ENCODE measurements around the gene FBXL22. TPM values are rescaled to one million over a fixed set of nuclear protein-coding genes. Genes with fewer than 3 reads are reported as not detected.
A peak's percentile ranks its signal among the peaks of the same experiment; 100 is the strongest.

The FBXL22 gene
- total RNA-seq, 1 experiment from 2014 or later, result 0.46 TPM

DNA sequence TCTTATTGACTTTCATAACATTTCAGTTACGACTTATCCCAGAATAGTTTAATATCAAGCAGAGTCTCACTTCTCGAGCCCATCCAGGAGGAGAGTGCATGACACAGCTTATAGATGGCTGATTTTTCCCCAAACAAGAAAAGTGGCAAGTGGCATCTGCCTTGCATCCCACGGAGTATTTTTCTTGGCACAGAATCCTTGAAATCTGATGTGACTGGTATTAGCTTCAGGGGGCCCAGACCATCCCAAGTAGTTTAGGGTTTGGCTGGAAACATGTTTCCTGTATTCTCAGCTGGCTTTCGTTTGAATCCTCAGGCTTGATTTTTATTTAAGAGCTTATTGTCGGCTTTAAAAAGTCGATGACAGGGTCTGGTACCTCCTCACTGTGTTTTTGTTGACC lies 20.7 kb upstream of the FBXL22 start (continued):
- TF ChIP-seq, protein P1, sequence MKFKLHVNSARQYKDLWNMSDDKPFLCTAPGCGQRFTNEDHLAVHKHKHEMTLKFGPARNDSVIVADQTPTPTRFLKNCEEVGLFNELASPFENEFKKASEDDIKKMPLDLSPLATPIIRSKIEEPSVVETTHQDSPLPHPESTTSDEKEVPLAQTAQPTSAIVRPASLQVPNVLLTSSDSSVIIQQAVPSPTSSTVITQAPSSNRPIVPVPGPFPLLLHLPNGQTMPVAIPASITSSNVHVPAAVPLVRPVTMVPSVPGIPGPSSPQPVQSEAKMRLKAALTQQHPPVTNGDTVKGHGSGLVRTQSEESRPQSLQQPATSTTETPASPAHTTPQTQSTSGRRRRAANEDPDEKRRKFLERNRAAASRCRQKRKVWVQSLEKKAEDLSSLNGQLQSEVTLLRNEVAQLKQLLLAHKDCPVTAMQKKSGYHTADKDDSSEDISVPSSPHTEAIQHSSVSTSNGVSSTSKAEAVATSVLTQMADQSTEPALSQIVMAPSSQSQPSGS (CRISPR knock-in tag; IDR thresholded peaks at IDR 0.05; ENCODE audit: borderline replicate concordance, low read depth), result no peak
- TF ChIP-seq TEAD1 (CRISPR knock-in tag; IDR thresholded peaks at IDR 0.05) (no peak), NFATC4 (CRISPR knock-in tag; IDR thresholded peaks at IDR 0.05) (no peak), ELF4 (CRISPR knock-in tag; IDR thresholded peaks at IDR 0.05; ENCODE audit: low read depth) (no peak), OVOL2 (CRISPR knock-in tag; IDR thresholded peaks at IDR 0.05; ENCODE audit: borderline replicate concordance) (no peak), ZNF396 (CRISPR knock-in tag; IDR thresholded peaks at IDR 0.05; ENCODE audit: borderline replicate concordance) (no peak), CREB1 (CRISPR knock-in tag; IDR thresholded peaks at IDR 0.05) (no peak), ZBTB21 (CRISPR knock-in tag; IDR thresholded peaks at IDR 0.05; ENCODE audit: borderline replicate concordance) (no peak), ZNF263 (CRISPR knock-in tag; IDR thresholded peaks at IDR 0.05; ENCODE audit: low read depth) (no peak), NR2C2 (CRISPR knock-in tag; IDR thresholded peaks at IDR 0.05) (no peak)
- TF ChIP-seq, protein P2, sequence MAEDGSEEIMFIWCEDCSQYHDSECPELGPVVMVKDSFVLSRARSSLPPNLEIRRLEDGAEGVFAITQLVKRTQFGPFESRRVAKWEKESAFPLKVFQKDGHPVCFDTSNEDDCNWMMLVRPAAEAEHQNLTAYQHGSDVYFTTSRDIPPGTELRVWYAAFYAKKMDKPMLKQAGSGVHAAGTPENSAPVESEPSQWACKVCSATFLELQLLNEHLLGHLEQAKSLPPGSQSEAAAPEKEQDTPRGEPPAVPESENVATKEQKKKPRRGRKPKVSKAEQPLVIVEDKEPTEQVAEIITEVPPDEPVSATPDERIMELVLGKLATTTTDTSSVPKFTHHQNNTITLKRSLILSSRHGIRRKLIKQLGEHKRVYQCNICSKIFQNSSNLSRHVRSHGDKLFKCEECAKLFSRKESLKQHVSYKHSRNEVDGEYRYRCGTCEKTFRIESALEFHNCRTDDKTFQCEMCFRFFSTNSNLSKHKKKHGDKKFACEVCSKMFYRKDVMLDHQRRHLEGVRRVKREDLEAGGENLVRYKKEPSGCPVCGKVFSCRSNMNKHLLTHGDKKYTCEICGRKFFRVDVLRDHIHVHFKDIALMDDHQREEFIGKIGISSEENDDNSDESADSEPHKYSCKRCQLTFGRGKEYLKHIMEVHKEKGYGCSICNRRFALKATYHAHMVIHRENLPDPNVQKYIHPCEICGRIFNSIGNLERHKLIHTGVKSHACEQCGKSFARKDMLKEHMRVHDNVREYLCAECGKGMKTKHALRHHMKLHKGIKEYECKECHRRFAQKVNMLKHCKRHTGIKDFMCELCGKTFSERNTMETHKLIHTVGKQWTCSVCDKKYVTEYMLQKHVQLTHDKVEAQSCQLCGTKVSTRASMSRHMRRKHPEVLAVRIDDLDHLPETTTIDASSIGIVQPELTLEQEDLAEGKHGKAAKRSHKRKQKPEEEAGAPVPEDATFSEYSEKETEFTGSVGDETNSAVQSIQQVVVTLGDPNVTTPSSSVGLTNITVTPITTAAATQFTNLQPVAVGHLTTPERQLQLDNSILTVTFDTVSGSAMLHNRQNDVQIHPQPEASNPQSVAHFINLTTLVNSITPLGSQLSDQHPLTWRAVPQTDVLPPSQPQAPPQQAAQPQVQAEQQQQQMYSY (CRISPR knock-in tag; IDR thresholded peaks at IDR 0.05), result no peak
- TF ChIP-seq, protein P3, sequence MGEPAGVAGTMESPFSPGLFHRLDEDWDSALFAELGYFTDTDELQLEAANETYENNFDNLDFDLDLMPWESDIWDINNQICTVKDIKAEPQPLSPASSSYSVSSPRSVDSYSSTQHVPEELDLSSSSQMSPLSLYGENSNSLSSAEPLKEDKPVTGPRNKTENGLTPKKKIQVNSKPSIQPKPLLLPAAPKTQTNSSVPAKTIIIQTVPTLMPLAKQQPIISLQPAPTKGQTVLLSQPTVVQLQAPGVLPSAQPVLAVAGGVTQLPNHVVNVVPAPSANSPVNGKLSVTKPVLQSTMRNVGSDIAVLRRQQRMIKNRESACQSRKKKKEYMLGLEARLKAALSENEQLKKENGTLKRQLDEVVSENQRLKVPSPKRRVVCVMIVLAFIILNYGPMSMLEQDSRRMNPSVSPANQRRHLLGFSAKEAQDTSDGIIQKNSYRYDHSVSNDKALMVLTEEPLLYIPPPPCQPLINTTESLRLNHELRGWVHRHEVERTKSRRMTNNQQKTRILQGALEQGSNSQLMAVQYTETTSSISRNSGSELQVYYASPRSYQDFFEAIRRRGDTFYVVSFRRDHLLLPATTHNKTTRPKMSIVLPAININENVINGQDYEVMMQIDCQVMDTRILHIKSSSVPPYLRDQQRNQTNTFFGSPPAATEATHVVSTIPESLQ (CRISPR knock-in tag; IDR thresholded peaks at IDR 0.05), result no peak
- TF ChIP-seq, protein P4, sequence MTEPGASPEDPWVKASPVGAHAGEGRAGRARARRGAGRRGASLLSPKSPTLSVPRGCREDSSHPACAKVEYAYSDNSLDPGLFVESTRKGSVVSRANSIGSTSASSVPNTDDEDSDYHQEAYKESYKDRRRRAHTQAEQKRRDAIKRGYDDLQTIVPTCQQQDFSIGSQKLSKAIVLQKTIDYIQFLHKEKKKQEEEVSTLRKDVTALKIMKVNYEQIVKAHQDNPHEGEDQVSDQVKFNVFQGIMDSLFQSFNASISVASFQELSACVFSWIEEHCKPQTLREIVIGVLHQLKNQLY (CRISPR knock-in tag; IDR thresholded peaks at IDR 0.05), result no peak

DNA sequence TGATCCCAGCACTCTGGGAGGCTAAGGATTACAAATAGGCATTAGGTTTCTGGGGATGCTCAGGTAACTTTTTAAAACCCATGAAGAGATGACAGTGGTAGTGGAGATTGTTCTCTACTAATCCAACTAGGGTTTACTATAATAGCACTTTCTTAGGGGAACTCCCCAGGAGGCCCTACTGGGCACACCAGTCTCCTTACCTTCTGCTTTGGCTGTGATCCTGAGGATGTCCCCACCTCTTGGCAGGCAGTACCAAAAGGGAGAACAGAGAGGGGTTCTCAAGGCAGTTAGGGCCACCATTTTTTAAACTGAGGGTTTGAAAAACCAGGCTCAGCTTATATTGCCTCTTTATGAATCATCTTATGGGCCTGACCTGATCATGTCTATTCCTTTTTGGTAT lies 15.0 kb upstream of the FBXL22 start:
- TF ChIP-seq TP53 (CRISPR knock-in tag; IDR thresholded peaks at IDR 0.05), result no peak
- TF ChIP-seq ZNF671 (CRISPR knock-in tag; IDR thresholded peaks at IDR 0.05), result no peak
- TF ChIP-seq SOX15 (CRISPR knock-in tag; IDR thresholded peaks at IDR 0.05), result no peak
- no peak overlapping the region; the same call in 1 of the 2 replicates for H3K27ac Mint-ChIP-seq
- no peak overlapping the region for H3K4me3 Mint-ChIP-seq
- no peak for ATAC-seq
- H3K4me1 Mint-ChIP-seq, result peaks cover 7% of the 10 kb centered on the region
- ChIA-PET POLR2A (no interaction called here), CTCF (interaction anchor here (1.4 kb wide), 1 partner anchor 95 kb away, joined by 4 read pairs; no protein-coding TSS in a partner anchor)
- DNase-seq (ENCODE audit: low spot score), result no peak
- peaks cover 16% of the 10 kb centered on the region for H3K36me3 Mint-ChIP-seq
- H3K27me3 Mint-ChIP-seq (ENCODE audit: low read depth), result no peaks in the 10 kb centered on the region
- H3K9me3 Mint-ChIP-seq, result no peaks in the 10 kb centered on the region

DNA sequence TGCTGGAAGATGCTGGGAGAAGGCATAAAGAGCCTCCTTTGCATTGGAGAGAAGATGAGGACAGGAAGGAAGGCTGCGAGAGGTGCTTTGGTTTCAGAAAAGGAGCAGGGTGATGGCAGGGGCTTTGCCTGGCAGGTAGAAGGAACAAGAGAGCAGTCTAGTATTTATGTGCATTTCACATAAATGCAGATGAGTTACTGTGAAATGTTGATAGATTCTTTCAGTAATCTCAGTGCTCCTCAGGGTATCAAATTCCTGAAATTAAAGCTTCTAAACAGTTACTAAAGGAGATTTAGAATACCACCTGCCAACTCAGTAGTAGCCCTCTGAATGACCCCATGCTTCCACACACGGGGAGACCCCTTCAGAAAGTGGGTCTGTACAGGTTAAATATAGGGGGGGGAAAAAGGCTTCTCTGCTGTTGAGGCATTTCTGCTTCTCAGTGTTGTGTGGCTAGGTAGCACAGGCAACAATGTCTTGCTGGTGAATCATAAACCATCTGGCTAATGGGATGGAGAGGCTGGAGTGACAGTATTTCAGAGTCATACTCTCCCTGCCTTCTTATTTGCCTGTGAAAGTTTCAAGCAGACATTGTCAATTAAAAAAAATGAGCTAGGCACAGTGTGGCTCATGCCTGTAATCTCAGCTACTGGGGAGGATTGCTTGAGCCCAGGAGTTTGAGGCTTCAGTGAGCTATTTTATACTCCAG lies 14.3 kb upstream of the FBXL22 start:
- peaks cover 7% of the 10 kb centered on the region for H3K4me1 Mint-ChIP-seq
- H3K9me3 Mint-ChIP-seq, result no peaks in the 10 kb centered on the region
- ChIA-PET POLR2A (no interaction called here), CTCF (interaction anchor here (1.0 to 1.4 kb wide), 2 partner anchors 95 to 116 kb away, joined by 4 read pairs; no protein-coding TSS in a partner anchor)
- H3K27me3 Mint-ChIP-seq (ENCODE audit: low read depth), result no peaks in the 10 kb centered on the region
- peaks cover 16% of the 10 kb centered on the region for H3K36me3 Mint-ChIP-seq
- ATAC-seq (no peak), DNase-seq (ENCODE audit: low spot score) (no peak)
- H3K4me3 Mint-ChIP-seq, result no peak overlapping the region
- H3K27ac Mint-ChIP-seq, result peak overlapping the region; percentile 64; the same call in 1 of the 2 replicates
- TF ChIP-seq, protein P3 (CRISPR knock-in tag; IDR thresholded peaks at IDR 0.05), result no peak
- TF ChIP-seq ATF1 (CRISPR knock-in tag; IDR thresholded peaks at IDR 0.05), result no peak
- TF ChIP-seq, protein P5, sequence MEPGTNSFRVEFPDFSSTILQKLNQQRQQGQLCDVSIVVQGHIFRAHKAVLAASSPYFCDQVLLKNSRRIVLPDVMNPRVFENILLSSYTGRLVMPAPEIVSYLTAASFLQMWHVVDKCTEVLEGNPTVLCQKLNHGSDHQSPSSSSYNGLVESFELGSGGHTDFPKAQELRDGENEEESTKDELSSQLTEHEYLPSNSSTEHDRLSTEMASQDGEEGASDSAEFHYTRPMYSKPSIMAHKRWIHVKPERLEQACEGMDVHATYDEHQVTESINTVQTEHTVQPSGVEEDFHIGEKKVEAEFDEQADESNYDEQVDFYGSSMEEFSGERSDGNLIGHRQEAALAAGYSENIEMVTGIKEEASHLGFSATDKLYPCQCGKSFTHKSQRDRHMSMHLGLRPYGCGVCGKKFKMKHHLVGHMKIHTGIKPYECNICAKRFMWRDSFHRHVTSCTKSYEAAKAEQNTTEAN (CRISPR knock-in tag; IDR thresholded peaks at IDR 0.05), result no peak
- TF ChIP-seq GTF2I (CRISPR knock-in tag; conservative IDR thresholded peaks at IDR 0.05), result no peak
- TF ChIP-seq ZNF423 (CRISPR knock-in tag; IDR thresholded peaks at IDR 0.05), result no peak
- TF ChIP-seq SMAD4 (CRISPR knock-in tag; IDR thresholded peaks at IDR 0.05), result no peak
- TF ChIP-seq KAT7 (CRISPR knock-in tag; IDR thresholded peaks at IDR 0.05; ENCODE audit: borderline replicate concordance), result no peak
- TF ChIP-seq ZBTB21 (CRISPR knock-in tag; IDR thresholded peaks at IDR 0.05; ENCODE audit: borderline replicate concordance), result no peak

Data from WTC11 (cell line).